Loucy (cell line): ENCODE measurements around the gene NR1D2.

ENCODE experiments used
- H2AFZ ChIP-seq: fragments of 200-600 bp; sonication (generic); 2 replicates; pipeline ENCODE4 v1.6.0; 2016; ENCODE audit warnings: antibody characterized with exemption, mild to moderate bottlenecking, low read length, moderate library complexity
- H3F3A ChIP-seq: fragments of 200-600 bp; 2 replicates; pipeline ENCODE4 v1.6.0; 2016; ENCODE audit warnings: antibody characterized with exemption, low read depth, mild to moderate bottlenecking
- H3K27me3 ChIP-seq: fragments of 200-600 bp; sonication (generic); 2 replicates; pipeline ENCODE4 v1.6.1; 2014; ENCODE audit warnings: low read length, mild to moderate bottlenecking; ENCODE audit not compliant: insufficient read depth, poor library complexity, severe bottlenecking
- H3K36me3 ChIP-seq: fragments of 200-600 bp; sonication (generic); 2 replicates; pipeline ENCODE4 v1.6.1; 2016; ENCODE audit warnings: low read length; ENCODE audit not compliant: insufficient read depth
- H3K4me1 ChIP-seq: fragments of 200-600 bp; sonication (generic); 2 replicates; pipeline ENCODE4 v1.5.1; 2014; ENCODE audit warnings: low read length, mild to moderate bottlenecking; ENCODE audit not compliant: insufficient read depth, poor library complexity, severe bottlenecking
- H3K4me2 ChIP-seq: fragments of 200-600 bp; sonication (generic); 2 replicates; pipeline ENCODE4 v1.6.0; 2014; ENCODE audit warnings: antibody characterized with exemption, low read length, low read depth, mild to moderate bottlenecking; ENCODE audit not compliant: poor library complexity, severe bottlenecking
- H3K4me3 ChIP-seq: fragments of 200-600 bp; sonication (generic); 2 replicates; pipeline ENCODE4 v1.5.1; 2014; ENCODE audit warnings: low read length, mild to moderate bottlenecking, mixed read lengths; ENCODE audit not compliant: poor library complexity, severe bottlenecking
- H3K79me2 ChIP-seq: fragments of 200-600 bp; sonication (generic); 2 replicates; pipeline ENCODE4 v1.6.1; 2014; ENCODE audit warnings: low read length; ENCODE audit not compliant: insufficient read depth
- H3K9ac ChIP-seq: fragments of 200-600 bp; sonication (generic); 2 replicates; pipeline ENCODE4 v1.6.0; 2014; ENCODE audit warnings: mild to moderate bottlenecking, low read depth, low read length, moderate library complexity; ENCODE audit not compliant: poor library complexity, severe bottlenecking
- H3K9me2 ChIP-seq: fragments of 200-600 bp; sonication (generic); replicated peaks from 2 replicates; pipeline ENCODE4 v1.6.1; 2016; ENCODE audit warnings: low read depth, low read length, mixed read lengths
- H3K9me3 ChIP-seq: fragments of 200-600 bp; sonication (generic); 2 replicates; pipeline ENCODE4 v1.6.1; 2014; ENCODE audit warnings: mild to moderate bottlenecking, antibody characterized with exemption, low read length, low read depth; ENCODE audit not compliant: insufficient read depth
- H4K20me1 ChIP-seq: fragments of 200-600 bp; sonication (generic); 2 replicates; pipeline ENCODE4 v1.6.0; 2014; ENCODE audit warnings: antibody characterized with exemption, low read length, mild to moderate bottlenecking; ENCODE audit not compliant: insufficient read depth, poor library complexity, severe bottlenecking
- EZH2phosphoT487 ChIP-seq: fragments of 200-600 bp; IDR thresholded peaks from 2 replicates; pipeline ENCODE4 v1.6.1; 2018; ENCODE audit warnings: antibody characterized with exemption, mild to moderate bottlenecking, moderate library complexity, borderline replicate concordance
- TF ChIP-seq, protein P1 (sequence below): fragments of 200-600 bp; sonication (generic); conservative IDR thresholded peaks from 2 replicates; pipeline ENCODE4 v1.5.1; 2014; ENCODE audit warnings: mild to moderate bottlenecking, antibody characterized with exemption, low read length

The NR1D2 gene

DNA sequence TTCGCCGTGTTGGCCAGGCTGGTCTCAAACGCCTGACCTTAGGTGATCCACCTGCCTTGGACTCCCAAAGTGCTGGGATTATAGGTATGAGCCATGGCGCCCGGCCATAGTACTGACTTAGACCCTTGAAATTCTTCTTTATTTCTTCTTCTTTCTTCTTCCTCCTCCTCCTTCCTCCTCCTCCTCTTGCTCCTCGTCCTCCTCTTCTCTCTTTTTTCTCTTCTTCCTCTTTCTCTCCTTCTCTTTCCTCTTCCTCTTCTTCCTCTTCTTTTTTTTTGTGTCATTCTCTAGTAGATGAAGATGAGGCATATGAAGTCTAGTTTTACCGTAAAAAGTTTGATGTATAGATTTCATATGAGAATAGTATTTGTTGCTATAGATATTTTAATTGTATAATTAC lies 18.8 kb upstream of the NR1D2 start:
- peaks cover 10% of the 10 kb centered on the region; the same call in 1 of the 2 replicates for H3K36me3 ChIP-seq
- peaks cover 3% of the 10 kb centered on the region for H4K20me1 ChIP-seq
- TF ChIP-seq, protein P1, sequence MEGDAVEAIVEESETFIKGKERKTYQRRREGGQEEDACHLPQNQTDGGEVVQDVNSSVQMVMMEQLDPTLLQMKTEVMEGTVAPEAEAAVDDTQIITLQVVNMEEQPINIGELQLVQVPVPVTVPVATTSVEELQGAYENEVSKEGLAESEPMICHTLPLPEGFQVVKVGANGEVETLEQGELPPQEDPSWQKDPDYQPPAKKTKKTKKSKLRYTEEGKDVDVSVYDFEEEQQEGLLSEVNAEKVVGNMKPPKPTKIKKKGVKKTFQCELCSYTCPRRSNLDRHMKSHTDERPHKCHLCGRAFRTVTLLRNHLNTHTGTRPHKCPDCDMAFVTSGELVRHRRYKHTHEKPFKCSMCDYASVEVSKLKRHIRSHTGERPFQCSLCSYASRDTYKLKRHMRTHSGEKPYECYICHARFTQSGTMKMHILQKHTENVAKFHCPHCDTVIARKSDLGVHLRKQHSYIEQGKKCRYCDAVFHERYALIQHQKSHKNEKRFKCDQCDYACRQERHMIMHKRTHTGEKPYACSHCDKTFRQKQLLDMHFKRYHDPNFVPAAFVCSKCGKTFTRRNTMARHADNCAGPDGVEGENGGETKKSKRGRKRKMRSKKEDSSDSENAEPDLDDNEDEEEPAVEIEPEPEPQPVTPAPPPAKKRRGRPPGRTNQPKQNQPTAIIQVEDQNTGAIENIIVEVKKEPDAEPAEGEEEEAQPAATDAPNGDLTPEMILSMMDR: no peak
- no peak for TF ChIP-seq EZH2phosphoT487
- no peak overlapping the region for H3K4me2 ChIP-seq
- no peak overlapping the region for H3K4me3 ChIP-seq
- peaks cover 2% of the 10 kb centered on the region; the same call in 1 of the 2 replicates for H3F3A ChIP-seq
- H3K79me2 ChIP-seq: 0 out of 2 replicates have a peak, but pooled peaks cover 1% of the 10 kb centered on the region
- H3K4me1 ChIP-seq: no peaks in the 10 kb centered on the region
- no peaks in the 10 kb centered on the region for H3K9me2 ChIP-seq
- no peak overlapping the region for H2AFZ ChIP-seq
- H3K9ac ChIP-seq: no peak overlapping the region
- no peaks in the 10 kb centered on the region for H3K9me3 ChIP-seq
- no peaks in the 10 kb centered on the region for H3K27me3 ChIP-seq

DNA sequence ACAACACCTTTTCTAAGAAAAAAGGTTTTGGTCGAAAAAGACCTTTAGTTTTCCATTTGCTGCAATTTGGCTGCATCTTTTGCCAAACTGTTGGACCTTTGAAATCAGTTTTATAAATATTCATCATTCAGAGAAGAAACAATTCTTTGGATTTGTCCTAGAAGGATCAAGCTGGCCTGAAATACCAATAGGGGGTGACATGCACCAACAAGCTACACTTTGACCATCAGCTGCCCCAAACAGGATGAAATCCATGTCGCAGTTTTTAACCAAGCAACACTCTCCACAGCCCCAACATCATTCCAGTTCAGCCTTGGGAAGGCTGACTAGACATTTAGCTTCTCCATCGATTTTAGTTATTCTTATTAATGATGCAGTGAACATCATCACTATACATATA lies 18.4 kb upstream of the NR1D2 start:
- no peaks in the 10 kb centered on the region for H3K79me2 ChIP-seq
- H3K9ac ChIP-seq: no peak overlapping the region
- H3K4me2 ChIP-seq: no peak overlapping the region
- no peak overlapping the region for H2AFZ ChIP-seq
- no peak overlapping the region for H3K4me3 ChIP-seq
- TF ChIP-seq, protein P1: peak; percentile 24; the same call in 1 of the 2 replicates
- no peak for TF ChIP-seq EZH2phosphoT487
- H3K4me1 ChIP-seq: peaks cover 5% of the 10 kb centered on the region
- no peaks in the 10 kb centered on the region for H3K9me3 ChIP-seq
- no peaks in the 10 kb centered on the region for H3K27me3 ChIP-seq
- no peaks in the 10 kb centered on the region for H3F3A ChIP-seq
- peaks cover 8% of the 10 kb centered on the region; the same call in 1 of the 2 replicates for H3K36me3 ChIP-seq
- H4K20me1 ChIP-seq: no peaks in the 10 kb centered on the region
- no peaks in the 10 kb centered on the region for H3K9me2 ChIP-seq

DNA sequence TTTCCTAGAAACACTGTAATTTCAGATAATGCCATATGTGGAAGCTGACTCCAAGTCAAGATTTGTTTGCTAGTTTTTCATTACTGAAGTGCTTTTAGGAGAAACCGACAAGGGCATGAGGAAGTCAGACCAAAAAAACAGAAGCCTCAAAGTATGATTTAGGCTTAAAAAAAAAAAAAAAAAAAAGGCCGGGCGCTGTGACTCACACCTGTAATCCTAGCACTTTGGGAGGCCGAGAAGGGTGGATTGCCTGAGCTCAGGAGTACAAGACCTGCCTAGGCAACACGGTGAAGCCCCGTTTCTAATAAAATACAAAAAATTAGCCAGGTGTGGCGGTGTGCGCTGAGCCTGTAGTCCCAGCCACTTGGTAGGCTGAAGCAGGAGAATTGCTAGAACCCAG lies 16.6 kb upstream of the NR1D2 start:
- no peaks in the 10 kb centered on the region for H3K36me3 ChIP-seq
- no peak overlapping the region for H2AFZ ChIP-seq
- no peaks in the 10 kb centered on the region for H3K27me3 ChIP-seq
- no peaks in the 10 kb centered on the region for H4K20me1 ChIP-seq
- H3K9ac ChIP-seq: no peak overlapping the region
- H3K4me1 ChIP-seq: peaks cover 6% of the 10 kb centered on the region
- no peaks in the 10 kb centered on the region for H3K9me3 ChIP-seq
- TF ChIP-seq EZH2phosphoT487: no peak
- TF ChIP-seq, protein P1: no peak
- H3K79me2 ChIP-seq: no peaks in the 10 kb centered on the region
- no peaks in the 10 kb centered on the region for H3K9me2 ChIP-seq
- no peak overlapping the region for H3K4me3 ChIP-seq
- no peaks in the 10 kb centered on the region for H3F3A ChIP-seq
- H3K4me2 ChIP-seq: no peak overlapping the region
